Epithelial cell of proximal tubule (primary cell): ENCODE measurements around the gene RBM33. TPM values are rescaled to one million over a fixed set of nuclear protein-coding genes. Genes with fewer than 3 reads are reported as not detected.
A peak's percentile ranks its signal among the peaks of the same experiment; 100 is the strongest.

Source experiments
- DNase-seq: peaks from one replicate; pipeline ENCODE4 v3.0.0-alpha.2; 2011; ENCODE audit warnings: low read depth
- H3K4me3 ChIP-seq: 2 replicates; pipeline ENCODE4 v1.5.1; 2011; ENCODE audit warnings: low read depth, mild to moderate bottlenecking, low read length
- total RNA-seq: library from RNA; depleted of rRNA; stranded (reverse); fragments of >200 nt; gene quantifications from 2 replicates; pipeline ENCODE4 v1.2.3, GENCODE V29; 2015
- TF ChIP-seq, protein P1 (sequence below): conservative IDR thresholded peaks from 2 replicates; pipeline ENCODE4 v1.5.1; 2012; ENCODE audit warnings: low read depth, mild to moderate bottlenecking, low read length

Gene RBM33
- total RNA-seq, 1 donor from 2014 or later = 18.0 TPM

DNA sequence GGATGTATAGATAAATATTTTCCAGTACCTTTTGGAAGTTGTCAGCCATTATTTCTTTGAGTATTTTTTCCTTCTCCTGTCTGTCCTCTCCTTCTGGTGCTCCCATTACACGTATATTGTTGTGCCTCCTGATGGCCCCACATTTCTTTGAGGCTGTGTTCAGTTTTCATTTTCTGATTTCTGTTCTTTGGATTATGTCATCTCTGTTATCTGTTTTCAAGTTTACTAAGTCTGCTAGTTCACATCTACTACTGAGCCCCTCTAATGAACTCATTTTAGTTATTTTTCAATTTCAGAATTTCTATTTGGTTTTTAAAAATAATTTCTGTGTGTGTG lies 16.3 kb downstream of the RBM33 start:
- TF ChIP-seq, protein P1, sequence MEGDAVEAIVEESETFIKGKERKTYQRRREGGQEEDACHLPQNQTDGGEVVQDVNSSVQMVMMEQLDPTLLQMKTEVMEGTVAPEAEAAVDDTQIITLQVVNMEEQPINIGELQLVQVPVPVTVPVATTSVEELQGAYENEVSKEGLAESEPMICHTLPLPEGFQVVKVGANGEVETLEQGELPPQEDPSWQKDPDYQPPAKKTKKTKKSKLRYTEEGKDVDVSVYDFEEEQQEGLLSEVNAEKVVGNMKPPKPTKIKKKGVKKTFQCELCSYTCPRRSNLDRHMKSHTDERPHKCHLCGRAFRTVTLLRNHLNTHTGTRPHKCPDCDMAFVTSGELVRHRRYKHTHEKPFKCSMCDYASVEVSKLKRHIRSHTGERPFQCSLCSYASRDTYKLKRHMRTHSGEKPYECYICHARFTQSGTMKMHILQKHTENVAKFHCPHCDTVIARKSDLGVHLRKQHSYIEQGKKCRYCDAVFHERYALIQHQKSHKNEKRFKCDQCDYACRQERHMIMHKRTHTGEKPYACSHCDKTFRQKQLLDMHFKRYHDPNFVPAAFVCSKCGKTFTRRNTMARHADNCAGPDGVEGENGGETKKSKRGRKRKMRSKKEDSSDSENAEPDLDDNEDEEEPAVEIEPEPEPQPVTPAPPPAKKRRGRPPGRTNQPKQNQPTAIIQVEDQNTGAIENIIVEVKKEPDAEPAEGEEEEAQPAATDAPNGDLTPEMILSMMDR = no peak
- H3K4me3 ChIP-seq = no peak overlapping the region
- no peak for DNase-seq

DNA sequence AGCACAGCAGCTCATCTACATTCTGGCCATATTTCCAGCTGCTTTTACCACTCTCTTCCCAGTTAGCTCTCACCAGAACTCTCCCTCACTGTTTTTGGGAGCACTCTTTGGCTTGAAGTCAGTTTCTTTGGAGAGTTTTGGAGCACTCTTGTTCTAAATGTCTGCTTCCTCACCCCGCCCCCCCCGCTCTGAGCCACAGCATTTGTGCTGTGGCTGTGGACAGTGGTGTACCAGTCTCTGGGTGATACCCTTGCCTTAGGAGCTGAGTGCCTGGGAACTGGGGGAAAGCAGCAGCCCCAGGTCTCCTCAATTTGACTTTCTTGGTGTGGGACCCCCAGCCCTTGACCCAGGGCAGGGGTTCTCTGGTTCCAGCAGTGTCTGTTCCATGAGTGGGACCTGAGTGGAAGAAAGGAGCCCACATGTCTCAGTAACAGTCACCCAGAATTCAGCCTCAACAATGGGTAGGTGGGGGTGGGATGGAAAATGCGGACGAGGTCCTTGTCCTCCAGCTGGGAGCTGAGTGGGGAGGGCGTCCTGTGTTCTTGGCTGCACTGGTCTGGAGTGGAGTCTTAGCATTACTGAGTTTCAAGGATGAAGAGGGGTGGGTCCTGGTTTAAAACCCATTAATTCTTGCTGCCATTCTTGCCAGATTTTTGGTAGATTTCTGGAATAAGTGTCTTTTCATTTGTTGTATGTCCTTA lies 18.0 kb downstream of the RBM33 start:
- no peak overlapping the region for H3K4me3 ChIP-seq
- DNase-seq = no peak
- TF ChIP-seq, protein P1 = no peak

DNA sequence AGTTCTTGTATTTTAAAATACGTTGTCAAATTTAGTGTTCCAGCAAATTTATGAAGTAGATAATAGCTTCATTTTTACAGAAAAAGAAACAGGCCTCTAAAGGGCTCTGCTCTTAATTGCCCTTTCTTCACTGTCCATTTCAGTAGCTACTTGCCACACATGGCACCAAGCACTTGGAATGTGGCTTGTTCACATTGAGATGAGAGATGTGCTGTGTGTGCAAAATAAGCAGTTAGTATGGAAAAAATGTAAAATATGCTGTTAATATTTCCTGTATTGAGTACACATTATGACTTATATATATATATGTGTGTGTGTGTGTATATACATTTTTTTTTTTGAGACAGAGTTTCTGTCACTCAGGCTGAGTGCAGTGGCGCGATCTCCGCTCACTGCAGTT lies 19.5 kb downstream of the RBM33 start:
- H3K4me3 ChIP-seq = no peak overlapping the region
- TF ChIP-seq, protein P1 = no peak
- no peak for DNase-seq

DNA sequence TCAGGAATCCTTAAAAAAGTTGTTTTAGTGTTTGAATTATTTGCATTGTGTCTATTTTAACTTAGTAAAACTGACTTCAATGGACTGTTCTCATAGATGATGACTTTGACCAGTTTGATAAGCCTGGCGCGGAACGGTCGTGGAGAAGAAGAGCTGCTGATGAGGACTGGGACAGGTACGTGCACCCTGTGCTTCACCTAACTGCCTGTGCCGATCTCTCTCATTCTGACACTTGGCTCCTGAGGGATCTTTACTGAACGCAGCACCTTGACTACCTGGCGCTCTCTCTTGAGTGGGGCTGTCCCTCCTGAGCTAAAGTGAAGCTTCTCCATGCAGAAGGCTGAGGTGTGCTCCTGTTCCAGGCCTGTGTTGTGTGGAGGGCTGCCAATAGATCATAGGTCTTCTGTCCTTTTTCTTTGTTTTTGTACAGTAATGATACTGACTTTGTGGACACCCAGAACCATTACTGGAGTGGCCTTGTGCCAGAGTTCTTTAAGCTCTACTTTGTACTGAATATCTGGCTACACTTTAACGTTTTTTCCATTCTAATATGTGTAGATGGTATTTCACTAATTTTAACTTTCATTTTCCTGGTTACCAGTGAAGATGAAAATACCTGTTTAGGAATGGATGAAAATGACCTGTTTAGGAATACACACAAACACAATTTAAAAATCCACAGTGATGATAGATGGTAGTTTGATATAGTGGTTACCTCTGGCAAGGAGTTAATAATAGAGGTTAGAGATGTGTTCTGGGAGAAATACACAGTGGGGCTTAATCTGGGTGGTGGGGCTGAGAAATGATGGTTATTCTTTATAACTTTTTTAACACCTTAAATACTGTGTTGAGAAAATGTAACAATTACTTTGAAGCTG lies 20.9 kb downstream of the RBM33 start:
- TF ChIP-seq, protein P1 = no peak
- DNase-seq = no peak
- no peak overlapping the region for H3K4me3 ChIP-seq

DNA sequence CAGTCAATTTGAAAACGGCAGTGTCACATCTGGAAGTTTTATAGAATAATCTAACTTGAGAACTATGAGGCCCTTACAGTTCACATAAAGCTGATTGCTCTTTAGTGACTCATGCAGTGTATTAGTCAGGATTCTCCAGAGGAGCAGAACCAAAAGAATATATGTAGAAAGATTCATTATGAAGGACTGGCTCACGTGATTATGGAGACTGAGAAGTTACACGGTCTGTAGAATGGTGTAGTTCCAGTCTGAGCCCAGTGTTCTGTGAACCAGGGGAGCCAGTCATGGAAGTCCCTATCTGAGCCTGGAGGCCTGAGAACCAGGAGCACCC lies 21.5 kb downstream of the RBM33 start:
- H3K4me3 ChIP-seq = no peak overlapping the region
- DNase-seq = peak; percentile 80
- TF ChIP-seq, protein P1 = no peak

DNA sequence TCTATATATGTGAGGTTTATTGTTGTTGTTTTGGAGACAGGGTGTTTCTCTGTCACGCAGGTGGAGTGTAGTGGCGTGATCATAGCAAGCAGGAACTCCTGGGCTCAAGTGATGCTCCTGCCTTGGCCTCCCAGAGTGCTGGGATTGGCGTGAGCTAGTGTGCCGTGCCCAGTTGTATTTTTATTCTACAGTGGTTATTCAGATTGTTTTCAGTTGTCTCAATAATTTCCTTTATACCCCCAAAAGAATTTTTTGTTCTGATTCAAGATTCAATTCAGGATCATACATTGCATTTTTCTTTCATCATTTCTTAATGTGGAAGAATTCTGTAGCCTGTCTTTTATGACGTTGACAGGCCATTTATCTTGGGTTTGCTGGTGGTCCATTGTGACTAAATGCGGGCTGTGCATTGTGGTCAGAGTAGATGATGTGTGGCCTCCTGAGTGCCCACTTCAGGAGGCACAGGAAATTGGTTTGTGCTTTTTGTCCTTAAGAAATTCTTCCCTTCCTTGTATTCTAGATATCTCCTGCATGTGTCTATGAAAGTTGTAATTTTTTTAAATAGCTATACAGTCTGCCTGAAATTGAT lies 22.9 kb downstream of the RBM33 start:
- DNase-seq = no peak
- TF ChIP-seq, protein P1 = no peak
- no peak overlapping the region for H3K4me3 ChIP-seq
